K562 (cell line): ENCODE results near the gene PHF19. TPM values are rescaled to one million over a fixed set of nuclear protein-coding genes. Genes with fewer than 3 reads are reported as not detected.

Experiments used
- ATAC-seq: fragments of 200-7000 bp; cut with Tn5 transposase; 3 replicates; pipeline ENCODE4 v1.9.1; 2020; ENCODE audit warnings: moderate library complexity
- BruUV-seq: library from RNA; stranded (reverse); fragments of 400-500 nt; replicated peaks from 2 replicates; lab custom pipeline; 2021; lab: Mats Ljungman, UMichigan
- CTCF ChIA-PET: fragments of 300-600 bp; formaldehyde crosslinking; extraction: SDS; loops from one replicate; lab custom pipeline; 2021; ENCODE audit warnings: low intra/inter-chr PET ratio; lab: Yijun Ruan, JAX
- POLR2A ChIA-PET: fragments of 300-600, 350-650 bp; sonication (Branson Sonifier 250); formaldehyde crosslinking; extraction: SDS; loops from one replicate; lab custom pipeline; 2021; ENCODE audit warnings: antibody characterized with exemption, inconsistent platforms; lab: Yijun Ruan, JAX
- DNase-seq, 4 experiments: peaks; one replicate each; pipeline versions ENCODE4 v3.0.0 to v3.0.0-alpha.2; 2011 to 2018; ENCODE audit warnings: low spot score in 3 of 4, mixed read lengths in 3 of 4; ENCODE audit errors: extremely low read depth in 1 of 4
- FAIRE-seq: peaks from 2 replicates; lab custom pipeline; 2011; peaks lifted over from hg19 to GRCh38; lab: Jason Lieb, UNC
- H2AFZ ChIP-seq: 2 replicates; pipeline ENCODE4 v1.6.0; 2011; ENCODE audit warnings: low read depth, low read length, control low read depth, inconsistent platforms
- H3K27ac ChIP-seq: fragments of 200-600 bp; 3 replicates; pipeline ENCODE4 v1.8.0; 2011; ENCODE audit warnings: low read depth, mild to moderate bottlenecking, control low read depth, inconsistent platforms, low read length, moderate library complexity, mixed read lengths; ENCODE audit errors: extremely low read depth
- H3K27me3 ChIP-seq, 2 experiments: fragments of 300-600 bp in 1 of 2; 2 replicates in 1 of 2; 3 replicates in 1 of 2; pipeline versions ENCODE4 v1.6.0 to v1.8.0; 2011; ENCODE audit warnings: inconsistent platforms in 2 of 2, low read length in 2 of 2, mild to moderate bottlenecking in 1 of 2, mixed read lengths in 1 of 2, moderate library complexity in 1 of 2; ENCODE audit not compliant: control insufficient read depth in 2 of 2, insufficient read depth in 2 of 2
- H3K36me3 ChIP-seq: fragments of 300-600 bp; 3 replicates; pipeline ENCODE4 v1.8.0; 2011; ENCODE audit warnings: mild to moderate bottlenecking, low read length, inconsistent platforms; ENCODE audit not compliant: control insufficient read depth, insufficient read depth
- H3K4me1 ChIP-seq, 2 experiments: fragments of 200-600 bp in 1 of 2; replicated peaks in 1 of 2; 2 replicates in 1 of 2; 3 replicates in 1 of 2; pipeline versions ENCODE4 v1.5.1 to v1.8.0; 2011; ENCODE audit warnings: inconsistent platforms in 2 of 2, low read length in 2 of 2, mild to moderate bottlenecking in 1 of 2, mixed read lengths in 1 of 2, moderate library complexity in 1 of 2; ENCODE audit not compliant: control insufficient read depth in 2 of 2, insufficient read depth in 2 of 2
- H3K4me2 ChIP-seq: 2 replicates; pipeline ENCODE4 v1.6.1; 2011; ENCODE audit warnings: low read length, control low read depth, inconsistent platforms, mixed read lengths; ENCODE audit not compliant: insufficient read depth
- H3K4me3 ChIP-seq: fragments of 200-600 bp; sonication (generic), shearing (Covaris generic); 2 replicates; pipeline ENCODE4 v1.5.1; 2016; ENCODE audit warnings: control low read depth, inconsistent platforms
- H3K79me2 ChIP-seq: fragments of 200-600 bp; 3 replicates; pipeline ENCODE4 v1.8.0; 2011; ENCODE audit warnings: low read length, inconsistent platforms; ENCODE audit not compliant: control insufficient read depth, insufficient read depth
- H3K9ac ChIP-seq, 2 experiments: 2 replicates each; pipeline versions ENCODE4 v1.6.0 to v1.6.1; 2011; ENCODE audit warnings: low read depth in 2 of 2, low read length in 2 of 2, control low read depth in 1 of 2, inconsistent platforms in 1 of 2, mild to moderate bottlenecking in 1 of 2, mixed read lengths in 1 of 2; ENCODE audit not compliant: insufficient read depth in 1 of 2
- H3K9me1 ChIP-seq: one replicate; pipeline ENCODE4 v1.6.0; 2011; ENCODE audit warnings: inconsistent platforms, mild to moderate bottlenecking, low read length, moderate library complexity; ENCODE audit not compliant: control insufficient read depth, insufficient read depth
- H3K9me3 ChIP-seq: replicated peaks from 2 replicates; pipeline ENCODE4 v1.5.1; 2011; ENCODE audit warnings: low read depth, low read length, inconsistent platforms; ENCODE audit not compliant: control insufficient read depth, insufficient read depth
- H4K20me1 ChIP-seq: replicated peaks from 2 replicates; pipeline ENCODE4 v1.6.1; 2011; ENCODE audit warnings: low read length, inconsistent platforms, mixed read lengths; ENCODE audit not compliant: control insufficient read depth, insufficient read depth
- CAMTA2 ChIP-seq: fragments of 250-450 bp; sonication (Bioruptor Pico); conservative IDR thresholded peaks from 2 replicates; pipeline ENCODE4 v1.5.1; 2022
- DIDO1 ChIP-seq: fragments of 450-650 bp; IDR thresholded peaks from 2 replicates; pipeline ENCODE4 v1.6.1; 2016; ENCODE audit warnings: low read depth, missing biosample characterization, missing genetic modification characterization
- ELF2 ChIP-seq: fragments of 250-450 bp; sonication (Bioruptor Pico); IDR thresholded peaks from 2 replicates; pipeline ENCODE4 v1.5.0; 2021; ENCODE audit warnings: mild to moderate bottlenecking
- PHB ChIP-seq: fragments of 250-450 bp; sonication (Bioruptor Pico); IDR thresholded peaks from 2 replicates; pipeline ENCODE4 v1.5.0; 2021
- POLR2A ChIP-seq: fragments of 450-650 bp; conservative IDR thresholded peaks from 2 replicates; pipeline ENCODE4 v1.6.1; 2016
- POLR2AphosphoS2 ChIP-seq: IDR thresholded peaks from 2 replicates; pipeline ENCODE4 v1.6.1; 2012; ENCODE audit warnings: low read length, improper control_type of control experiment
- XRCC5 ChIP-seq: fragments of 200-400 bp; formaldehyde crosslinking; IDR thresholded peaks from 2 replicates; pipeline ENCODE4 v1.6.1; 2017; ENCODE audit warnings: low read depth, mild to moderate bottlenecking, low read length
- whole genome bisulfite sequencing: fragments of 100-300 bp; shearing (Covaris generic); methylation state at CpG from one replicate; pipeline ENCODE4 v1.1.6; 2016; ENCODE audit warnings: low coverage, mixed read lengths; ENCODE audit not compliant: insufficient coverage; ENCODE audit errors: missing lambda C conversion rate; 5-methylcytosine and 5-hydroxymethylcytosine counted together
- in situ Hi-C: fragments of 300-500 bp; cut with MboI; formaldehyde crosslinking; loops from 4 replicates; pipeline ENCODE4 v1.15.0; 2018; ENCODE audit warnings: inconsistent platforms, mixed read lengths
- intact Hi-C: fragments of 100-400 bp; cut with micrococcal nuclease; formaldehyde crosslinking; loops from 2 replicates; pipeline ENCODE4 v1.14.2; 2022
- polyA plus RNA-seq, 8 experiments: library from polyadenylated mRNA; depleted of rRNA in 4 of 8; stranded (reverse) in 5 of 8; unstranded in 3 of 8; fragments of >200 nt; fragmentation: Nextera tagmentation in 2 of 8; fragmentation: Illumina TruSeq in 1 of 8; extraction: Ambion mirVana in 2 of 8; extraction: Trizol in 1 of 8; gene quantifications; 2 replicates each; pipeline versions ENCODE4 v1.2.1 to v1.2.3, GENCODE V29; 2011 to 2014; ENCODE audit warnings: inconsistent platforms in 1 of 8, missing spikeins in 1 of 8
- total RNA-seq, 7 experiments: library from RNA; depleted of rRNA in 6 of 7; stranded (reverse); fragments of >200 nt in 6 of 7; fragmentation: Illumina TruSeq in 2 of 7; extraction: Trizol in 2 of 7; gene quantifications; 2 replicates each; pipeline versions ENCODE4 v1.2.1 to v1.2.3, GENCODE V29; 2011 to 2021; ENCODE audit warnings: low replicate concordance in 1 of 7
- TF ChIP-seq, protein P1 (sequence below): sonication (generic); formaldehyde crosslinking; IDR thresholded peaks from 2 replicates; pipeline ENCODE4 v1.8.0; 2022; ENCODE audit warnings: missing genetic modification reagents, mild to moderate bottlenecking, borderline replicate concordance
- TF ChIP-seq, protein P2 (sequence below): IDR thresholded peaks from 2 replicates; pipeline ENCODE4 v1.6.1; 2014; ENCODE audit warnings: antibody characterized with exemption

The PHF19 gene
- total and polyA plus RNA-seq, 9 of the 15 experiments (the other 6 are each of a cell fraction or from before 2014, with no cell fraction given): 95.8 to 403 (median 255) TPM

DNA sequence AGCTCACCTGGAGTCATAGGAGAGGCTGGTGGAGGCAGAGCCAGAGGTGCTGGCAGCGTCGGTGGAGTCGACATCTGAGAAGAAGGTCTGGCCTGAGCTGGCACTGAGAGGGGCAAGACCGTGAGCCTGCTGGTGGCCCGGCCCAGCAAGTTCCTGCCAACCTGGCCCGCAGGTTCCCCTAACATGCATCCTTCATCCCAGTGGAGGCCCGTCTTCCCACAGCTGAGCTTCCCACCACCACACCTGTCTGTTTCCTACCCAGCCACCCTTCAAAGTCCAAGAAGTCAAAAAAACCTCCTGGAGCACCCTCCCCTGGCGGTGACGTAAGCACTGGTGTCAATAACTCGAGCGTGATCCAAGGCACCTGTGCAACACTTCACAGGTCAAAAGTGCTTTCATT, 16.9 kb downstream of the PHF19 start:
- H4K20me1 ChIP-seq: no peaks in the 10 kb centered on the region
- BruUV-seq: no TSS peak
- H3K9ac ChIP-seq: peak overlapping the region in 1 of 2 experiments; percentile 38; a peak in 2 of 4 replicates
- ChIA-PET CTCF (no interaction called here), POLR2A (interaction anchor here (0.6 to 5.7 kb wide), 9 partner anchors 8 to 23 kb away, joined by 3 to 55 read pairs (median 7); partner anchors contain the start of gene PSMD5)
- H2AFZ ChIP-seq: no peak overlapping the region
- no peak overlapping the region for H3K4me2 ChIP-seq
- ATAC-seq (no peak), DNase-seq (no peak), FAIRE-seq (no peak)
- peaks cover 0 to 7% of the 10 kb centered on the region in 2 experiments; a peak in 1 of 5 replicates for H3K4me1 ChIP-seq
- no peak overlapping the region for H3K4me3 ChIP-seq
- in situ Hi-C loops (no loop called here), intact Hi-C loops (loop anchor here (10.0 kb wide), 1 partner anchor 245 kb away; no protein-coding TSS in a partner anchor)
- no peaks in the 10 kb centered on the region for H3K9me3 ChIP-seq
- H3K27ac ChIP-seq: no peak overlapping the region
- WGBS: 89% methylated on average over 11 of the region's 11 CpGs
- peaks cover 95% of the 10 kb centered on the region for H3K36me3 ChIP-seq
- H3K27me3 ChIP-seq: no peaks in the 10 kb centered on the region
- no peaks in the 10 kb centered on the region for H3K79me2 ChIP-seq
- H3K9me1 ChIP-seq: peaks cover 5% of the 10 kb centered on the region
- TF ChIP-seq ELF2 (CRISPR knock-in tag) (0 out of 2 replicates have a peak, but pooled peaks have one; percentile 45), POLR2A (0 out of 2 replicates have a peak, but pooled peaks have one; percentile 17), CAMTA2 (CRISPR knock-in tag) (0 out of 2 replicates have a peak, but pooled peaks have one; percentile 44), DIDO1 (tag) (no peak), XRCC5 (no peak), POLR2AphosphoS2 (0 out of 2 replicates have a peak, but pooled peaks have one; percentile 25), PHB (CRISPR knock-in tag) (0 out of 2 replicates have a peak, but pooled peaks have one; percentile 37)
- TF ChIP-seq, protein P1, sequence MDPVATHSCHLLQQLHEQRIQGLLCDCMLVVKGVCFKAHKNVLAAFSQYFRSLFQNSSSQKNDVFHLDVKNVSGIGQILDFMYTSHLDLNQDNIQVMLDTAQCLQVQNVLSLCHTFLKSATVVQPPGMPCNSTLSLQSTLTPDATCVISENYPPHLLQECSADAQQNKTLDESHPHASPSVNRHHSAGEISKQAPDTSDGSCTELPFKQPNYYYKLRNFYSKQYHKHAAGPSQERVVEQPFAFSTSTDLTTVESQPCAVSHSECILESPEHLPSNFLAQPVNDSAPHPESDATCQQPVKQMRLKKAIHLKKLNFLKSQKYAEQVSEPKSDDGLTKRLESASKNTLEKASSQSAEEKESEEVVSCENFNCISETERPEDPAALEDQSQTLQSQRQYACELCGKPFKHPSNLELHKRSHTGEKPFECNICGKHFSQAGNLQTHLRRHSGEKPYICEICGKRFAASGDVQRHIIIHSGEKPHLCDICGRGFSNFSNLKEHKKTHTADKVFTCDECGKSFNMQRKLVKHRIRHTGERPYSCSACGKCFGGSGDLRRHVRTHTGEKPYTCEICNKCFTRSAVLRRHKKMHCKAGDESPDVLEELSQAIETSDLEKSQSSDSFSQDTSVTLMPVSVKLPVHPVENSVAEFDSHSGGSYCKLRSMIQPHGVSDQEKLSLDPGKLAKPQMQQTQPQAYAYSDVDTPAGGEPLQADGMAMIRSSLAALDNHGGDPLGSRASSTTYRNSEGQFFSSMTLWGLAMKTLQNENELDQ: no peak
- TF ChIP-seq, protein P2, sequence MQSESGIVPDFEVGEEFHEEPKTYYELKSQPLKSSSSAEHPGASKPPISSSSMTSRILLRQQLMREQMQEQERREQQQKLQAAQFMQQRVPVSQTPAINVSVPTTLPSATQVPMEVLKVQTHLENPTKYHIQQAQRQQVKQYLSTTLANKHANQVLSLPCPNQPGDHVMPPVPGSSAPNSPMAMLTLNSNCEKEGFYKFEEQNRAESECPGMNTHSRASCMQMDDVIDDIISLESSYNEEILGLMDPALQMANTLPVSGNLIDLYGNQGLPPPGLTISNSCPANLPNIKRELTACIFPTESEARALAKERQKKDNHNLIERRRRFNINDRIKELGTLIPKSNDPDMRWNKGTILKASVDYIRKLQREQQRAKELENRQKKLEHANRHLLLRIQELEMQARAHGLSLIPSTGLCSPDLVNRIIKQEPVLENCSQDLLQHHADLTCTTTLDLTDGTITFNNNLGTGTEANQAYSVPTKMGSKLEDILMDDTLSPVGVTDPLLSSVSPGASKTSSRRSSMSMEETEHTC: no peak
- TF ChIP-seq, all 486 proteins: peak for 5
